HG02884 (cell line): ENCODE data around the gene SNX19.

ENCODE experiments used
- ATAC-seq: cut with Tn5 transposase; IDR thresholded peaks from one replicate; pipeline ENCODE4 v1.9.1; 2021; ENCODE audit warnings: mild to moderate bottlenecking, moderate library complexity; ENCODE audit not compliant: unreplicated experiment

Gene SNX19

GRCh38 chr11:130847517-130847916 is 68.8 kb downstream of the SNX19 start:
- no peak for ATAC-seq

GRCh38 chr11:130846606-130847005 is 69.7 kb downstream of the SNX19 start:
- no peak for ATAC-seq

GRCh38 chr11:130842001-130842400 is 74.3 kb downstream of the SNX19 start:
- ATAC-seq = no peak

GRCh38 chr11:130840679-130841078 is 75.6 kb downstream of the SNX19 start:
- ATAC-seq = no peak

- no peak for ATAC-seq
Measured at GRCh38 chr11:130839981-130840666, 76.2 kb downstream of the SNX19 start.

DNA sequence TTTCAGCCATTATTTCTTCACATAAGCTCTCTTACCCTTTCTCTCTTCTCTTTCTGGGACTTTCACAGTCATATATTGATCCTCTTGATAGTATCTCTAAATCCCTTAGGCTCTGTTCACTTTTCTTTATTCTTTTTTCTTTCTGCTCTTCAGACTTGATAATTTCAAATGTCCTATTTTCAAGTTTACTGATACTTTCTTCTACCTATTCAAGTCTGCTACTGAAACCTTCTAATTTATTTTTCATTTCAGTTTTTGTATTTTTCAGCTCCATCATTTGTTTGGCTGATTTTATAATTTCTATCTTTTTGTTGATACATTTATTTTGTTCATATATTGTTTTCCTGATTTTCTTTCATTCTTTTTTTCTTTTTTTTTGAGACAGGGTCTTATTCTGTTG is 79.1 kb downstream of the SNX19 start:
- ATAC-seq = no peak

DNA sequence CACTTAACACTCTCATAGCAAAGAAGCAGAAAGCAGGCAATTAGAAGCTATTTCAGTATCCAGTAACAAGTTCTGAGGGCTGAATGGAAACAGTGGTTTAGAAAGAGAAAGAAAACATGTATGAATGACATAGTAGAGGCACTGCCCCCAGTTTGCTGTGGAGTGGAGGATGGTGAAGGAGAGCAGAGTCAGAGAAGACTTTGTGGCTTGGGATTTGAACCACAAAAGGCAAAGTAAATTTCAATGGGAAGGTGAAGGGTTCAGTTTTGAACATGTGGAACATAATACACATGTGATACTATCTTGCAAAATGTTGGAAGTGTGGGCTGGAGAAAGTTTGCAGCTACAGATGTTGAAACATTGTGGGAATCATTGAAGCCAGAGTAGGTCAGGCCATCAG is 81.4 kb downstream of the SNX19 start:
- no peak for ATAC-seq

DNA sequence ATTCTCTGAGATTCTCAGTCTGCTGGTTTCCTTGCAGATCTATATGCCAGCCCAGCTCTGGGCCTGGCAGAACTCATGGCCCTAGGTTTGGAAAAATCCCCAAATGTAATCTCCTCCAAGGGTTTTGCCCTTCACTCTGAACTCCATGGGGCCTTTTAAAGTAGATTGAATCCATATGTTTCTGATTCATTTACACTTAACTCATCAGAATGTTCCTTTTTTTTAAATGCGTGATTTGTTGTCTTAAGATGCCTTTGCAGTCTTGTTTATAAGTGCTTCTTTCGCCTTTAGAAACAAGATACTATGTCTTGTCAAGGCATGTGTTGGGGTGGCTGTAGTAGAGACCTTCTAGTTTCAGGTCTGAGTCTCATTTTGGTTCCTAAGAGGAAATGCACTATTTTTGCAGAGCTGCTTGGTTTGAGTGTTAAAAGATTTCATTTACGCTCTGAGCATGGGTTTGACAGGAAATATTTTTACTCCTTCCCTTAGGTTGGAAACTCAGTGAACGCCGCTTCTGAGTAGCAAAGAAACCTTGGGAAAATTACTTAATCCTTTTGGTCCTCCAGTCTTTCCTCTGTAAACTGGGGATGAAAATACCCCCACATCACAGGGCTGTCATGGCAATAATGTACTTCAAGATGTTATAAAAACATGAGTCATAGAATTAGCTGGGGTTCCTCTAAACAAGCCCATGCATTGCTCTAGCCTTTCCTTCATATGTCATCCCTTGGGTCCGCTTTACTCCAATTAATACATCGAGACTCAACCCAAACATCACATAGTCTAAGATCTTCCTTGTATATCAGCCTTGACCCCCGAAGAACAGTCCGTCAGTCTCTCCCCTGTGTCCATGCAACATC is 83.5 kb downstream of the SNX19 start:
- ATAC-seq = no peak

DNA sequence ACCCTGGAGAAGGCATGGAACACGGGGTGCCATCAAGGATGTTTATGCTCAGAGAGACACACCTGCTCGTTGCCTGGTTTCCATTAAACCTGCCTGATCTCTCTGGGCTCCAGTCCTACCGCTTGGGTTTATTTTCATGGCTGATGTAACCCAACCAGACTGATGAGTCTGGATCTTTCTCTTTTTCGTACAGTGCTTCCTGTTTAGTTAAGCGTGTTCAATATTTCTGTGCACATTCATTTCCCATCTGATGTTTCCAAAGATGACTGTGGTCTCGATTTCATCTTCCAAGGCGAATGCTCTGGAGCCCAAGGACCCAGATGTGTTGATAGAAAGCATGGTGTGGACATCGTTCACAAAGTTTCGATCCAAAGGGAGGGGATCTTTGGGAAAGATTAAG is 84.3 kb downstream of the SNX19 start:
- no peak for ATAC-seq

GRCh38 chr11:130831506-130831905 is 84.8 kb downstream of the SNX19 start:
- no peak for ATAC-seq

DNA sequence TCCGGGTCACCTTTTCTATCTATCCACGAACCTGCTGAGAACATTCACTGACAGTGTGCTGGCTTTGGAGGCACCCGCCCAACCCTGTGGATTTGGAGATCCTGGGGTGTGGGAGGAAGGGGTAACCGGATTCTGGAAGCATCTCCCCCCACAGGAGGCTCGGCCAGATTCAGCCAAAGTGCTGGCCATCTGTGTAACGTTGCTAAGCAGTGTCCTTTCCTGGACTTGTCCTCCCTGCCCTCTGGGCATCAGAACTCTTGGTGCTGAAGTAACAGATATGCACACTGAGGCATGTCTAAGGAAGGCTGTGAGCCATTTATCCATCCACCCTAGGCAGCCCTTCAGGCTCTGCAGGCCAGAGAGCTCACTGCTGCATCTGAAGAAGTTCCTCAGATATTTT is 85.7 kb downstream of the SNX19 start:
- no peak for ATAC-seq

DNA sequence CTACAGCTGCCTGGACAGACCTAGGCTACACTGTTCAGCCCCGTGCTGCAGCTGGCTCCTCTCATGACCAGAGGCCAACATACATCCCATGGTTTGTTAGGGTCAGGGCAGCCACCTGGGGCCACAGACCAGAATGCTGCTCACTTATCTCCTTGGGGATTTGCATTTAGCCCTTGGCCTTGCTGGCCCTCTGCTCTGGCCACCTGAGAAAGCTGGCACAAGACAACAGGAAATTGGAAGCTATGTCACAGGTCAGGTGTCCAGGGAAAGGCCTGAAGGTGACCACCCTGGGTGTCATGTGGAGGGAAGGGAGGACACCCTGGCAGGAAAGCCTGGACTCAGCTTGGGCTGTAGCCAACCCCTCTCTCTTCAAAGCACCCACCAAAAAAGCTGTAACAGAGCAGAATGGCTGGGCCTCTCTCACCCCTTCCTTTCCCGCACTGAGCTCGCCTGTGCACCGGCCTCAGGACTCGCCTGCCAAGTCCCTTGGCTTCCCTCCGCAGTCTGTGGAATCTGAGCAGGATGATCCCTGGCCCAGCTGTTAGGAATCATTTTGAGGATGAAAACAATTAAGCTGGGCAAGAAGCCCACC is 86.3 kb downstream of the SNX19 start:
- no peak for ATAC-seq

- ATAC-seq = no peak
Measured at GRCh38 chr11:130828741-130829140, 87.5 kb downstream of the SNX19 start.

GRCh38 chr11:130827451-130828377 is 88.6 kb downstream of the SNX19 start:
- no peak for ATAC-seq

- no peak for ATAC-seq
Measured at GRCh38 chr11:130826572-130826971, 89.7 kb downstream of the SNX19 start.

DNA sequence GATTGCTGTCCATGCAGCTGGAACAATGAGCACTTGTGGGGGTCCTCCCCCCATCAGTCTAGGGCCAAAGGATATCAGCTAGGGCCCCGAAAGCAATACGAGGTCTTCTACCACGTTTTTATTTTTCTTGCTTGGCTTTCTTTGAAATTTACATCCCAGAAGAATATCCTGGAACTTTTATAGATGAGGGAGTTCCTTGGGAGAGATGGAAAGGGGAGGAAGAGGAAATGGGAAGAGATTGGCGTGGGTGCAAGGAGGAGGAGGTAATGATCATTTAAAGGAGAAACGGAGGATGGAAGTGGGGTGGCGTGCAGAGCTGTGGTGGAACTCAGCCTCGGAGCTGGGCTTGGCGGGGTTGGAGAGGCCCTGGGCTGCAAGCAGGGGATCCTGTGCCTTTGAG is 90.3 kb downstream of the SNX19 start:
- no peak for ATAC-seq

DNA sequence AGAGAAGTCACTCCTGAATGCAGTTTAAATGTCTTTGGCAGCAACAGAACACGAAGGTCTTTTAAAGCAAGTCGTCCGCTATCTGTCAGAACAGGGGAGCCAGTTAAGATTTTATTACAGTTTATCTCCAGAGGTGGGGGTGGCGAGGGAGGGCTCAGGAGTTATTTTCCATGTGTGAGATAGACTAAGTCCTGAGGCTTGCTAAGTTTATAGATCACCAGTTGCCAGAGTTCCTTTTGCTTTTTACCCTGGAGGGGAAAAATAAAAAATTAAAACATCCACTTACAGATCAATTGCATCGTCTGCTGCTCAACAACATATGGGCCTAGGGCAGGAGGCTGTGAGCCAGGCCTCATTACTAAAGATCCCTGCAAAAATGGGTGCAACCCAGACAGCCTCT is 90.7 kb downstream of the SNX19 start:
- ATAC-seq = no peak
